K562 (cell line): ENCODE data around the gene APCDD1L. TPM values are rescaled to one million over a fixed set of nuclear protein-coding genes. Genes with fewer than 3 reads are reported as not detected.

ENCODE experiments used
- ATAC-seq: fragments of 200-7000 bp; cut with Tn5 transposase; 3 replicates; pipeline ENCODE4 v1.9.1; 2020; ENCODE audit warnings: moderate library complexity
- BruUV-seq: library from RNA; stranded (reverse); fragments of 400-500 nt; replicated peaks from 2 replicates; lab custom pipeline; 2021; lab: Mats Ljungman, UMichigan
- CTCF ChIA-PET: fragments of 300-600 bp; formaldehyde crosslinking; extraction: SDS; loops from one replicate; lab custom pipeline; 2021; ENCODE audit warnings: low intra/inter-chr PET ratio; lab: Yijun Ruan, JAX
- POLR2A ChIA-PET: fragments of 300-600, 350-650 bp; sonication (Branson Sonifier 250); formaldehyde crosslinking; extraction: SDS; loops from one replicate; lab custom pipeline; 2021; ENCODE audit warnings: antibody characterized with exemption, inconsistent platforms; lab: Yijun Ruan, JAX
- DNase-seq, 4 experiments: peaks; one replicate each; pipeline versions ENCODE4 v3.0.0 to v3.0.0-alpha.2; 2011 to 2018; ENCODE audit warnings: low spot score in 3 of 4, mixed read lengths in 3 of 4; ENCODE audit errors: extremely low read depth in 1 of 4
- FAIRE-seq: peaks from 2 replicates; lab custom pipeline; 2011; peaks lifted over from hg19 to GRCh38; lab: Jason Lieb, UNC
- H2AFZ ChIP-seq: 2 replicates; pipeline ENCODE4 v1.6.0; 2011; ENCODE audit warnings: low read depth, low read length, control low read depth, inconsistent platforms
- H3K27ac ChIP-seq: fragments of 200-600 bp; 3 replicates; pipeline ENCODE4 v1.8.0; 2011; ENCODE audit warnings: low read depth, mild to moderate bottlenecking, control low read depth, inconsistent platforms, low read length, moderate library complexity, mixed read lengths; ENCODE audit errors: extremely low read depth
- H3K27me3 ChIP-seq, 2 experiments: fragments of 300-600 bp in 1 of 2; 2 replicates in 1 of 2; 3 replicates in 1 of 2; pipeline versions ENCODE4 v1.6.0 to v1.8.0; 2011; ENCODE audit warnings: inconsistent platforms in 2 of 2, low read length in 2 of 2, mild to moderate bottlenecking in 1 of 2, mixed read lengths in 1 of 2, moderate library complexity in 1 of 2; ENCODE audit not compliant: control insufficient read depth in 2 of 2, insufficient read depth in 2 of 2
- H3K36me3 ChIP-seq: fragments of 300-600 bp; 3 replicates; pipeline ENCODE4 v1.8.0; 2011; ENCODE audit warnings: mild to moderate bottlenecking, low read length, inconsistent platforms; ENCODE audit not compliant: control insufficient read depth, insufficient read depth
- H3K4me1 ChIP-seq, 2 experiments: fragments of 200-600 bp in 1 of 2; replicated peaks in 1 of 2; 2 replicates in 1 of 2; 3 replicates in 1 of 2; pipeline versions ENCODE4 v1.5.1 to v1.8.0; 2011; ENCODE audit warnings: inconsistent platforms in 2 of 2, low read length in 2 of 2, mild to moderate bottlenecking in 1 of 2, mixed read lengths in 1 of 2, moderate library complexity in 1 of 2; ENCODE audit not compliant: control insufficient read depth in 2 of 2, insufficient read depth in 2 of 2
- H3K4me2 ChIP-seq: 2 replicates; pipeline ENCODE4 v1.6.1; 2011; ENCODE audit warnings: low read length, control low read depth, inconsistent platforms, mixed read lengths; ENCODE audit not compliant: insufficient read depth
- H3K4me3 ChIP-seq: fragments of 200-600 bp; sonication (generic), shearing (Covaris generic); 2 replicates; pipeline ENCODE4 v1.5.1; 2016; ENCODE audit warnings: control low read depth, inconsistent platforms
- H3K79me2 ChIP-seq: fragments of 200-600 bp; 3 replicates; pipeline ENCODE4 v1.8.0; 2011; ENCODE audit warnings: low read length, inconsistent platforms; ENCODE audit not compliant: control insufficient read depth, insufficient read depth
- H3K9ac ChIP-seq, 2 experiments: 2 replicates each; pipeline versions ENCODE4 v1.6.0 to v1.6.1; 2011; ENCODE audit warnings: low read depth in 2 of 2, low read length in 2 of 2, control low read depth in 1 of 2, inconsistent platforms in 1 of 2, mild to moderate bottlenecking in 1 of 2, mixed read lengths in 1 of 2; ENCODE audit not compliant: insufficient read depth in 1 of 2
- H3K9me1 ChIP-seq: one replicate; pipeline ENCODE4 v1.6.0; 2011; ENCODE audit warnings: inconsistent platforms, mild to moderate bottlenecking, low read length, moderate library complexity; ENCODE audit not compliant: control insufficient read depth, insufficient read depth
- H3K9me3 ChIP-seq: replicated peaks from 2 replicates; pipeline ENCODE4 v1.5.1; 2011; ENCODE audit warnings: low read depth, low read length, inconsistent platforms; ENCODE audit not compliant: control insufficient read depth, insufficient read depth
- H4K20me1 ChIP-seq: replicated peaks from 2 replicates; pipeline ENCODE4 v1.6.1; 2011; ENCODE audit warnings: low read length, inconsistent platforms, mixed read lengths; ENCODE audit not compliant: control insufficient read depth, insufficient read depth
- CREBBP ChIP-seq: IDR thresholded peaks from one replicate; pipeline ENCODE4 v1.6.1; 2012; ENCODE audit warnings: low read depth, mild to moderate bottlenecking, control low read depth, inconsistent platforms, low read length
- CTCF ChIP-seq, 3 experiments: IDR thresholded peaks in 2 of 3; conservative IDR thresholded peaks in 1 of 3; 2 replicates each; pipeline ENCODE4 v1.5.1; 2011 to 2012; ENCODE audit warnings: low read length in 3 of 3, mild to moderate bottlenecking in 3 of 3, control low read depth in 2 of 3, improper control_type of control experiment in 1 of 3, inconsistent platforms in 1 of 3, low read depth in 1 of 3, mixed read lengths in 1 of 3, moderate library complexity in 1 of 3; ENCODE audit not compliant: insufficient read depth in 2 of 3
- whole genome bisulfite sequencing: fragments of 100-300 bp; shearing (Covaris generic); methylation state at CpG from one replicate; pipeline ENCODE4 v1.1.6; 2016; ENCODE audit warnings: low coverage, mixed read lengths; ENCODE audit not compliant: insufficient coverage; ENCODE audit errors: missing lambda C conversion rate; 5-methylcytosine and 5-hydroxymethylcytosine counted together
- in situ Hi-C: fragments of 300-500 bp; cut with MboI; formaldehyde crosslinking; loops from 4 replicates; pipeline ENCODE4 v1.15.0; 2018; ENCODE audit warnings: inconsistent platforms, mixed read lengths
- intact Hi-C: fragments of 100-400 bp; cut with micrococcal nuclease; formaldehyde crosslinking; loops from 2 replicates; pipeline ENCODE4 v1.14.2; 2022
- polyA plus RNA-seq, 8 experiments: library from polyadenylated mRNA; depleted of rRNA in 4 of 8; stranded (reverse) in 5 of 8; unstranded in 3 of 8; fragments of >200 nt; fragmentation: Nextera tagmentation in 2 of 8; fragmentation: Illumina TruSeq in 1 of 8; extraction: Ambion mirVana in 2 of 8; extraction: Trizol in 1 of 8; gene quantifications; 2 replicates each; pipeline versions ENCODE4 v1.2.1 to v1.2.3, GENCODE V29; 2011 to 2014; ENCODE audit warnings: inconsistent platforms in 1 of 8, missing spikeins in 1 of 8
- total RNA-seq, 7 experiments: library from RNA; depleted of rRNA in 6 of 7; stranded (reverse); fragments of >200 nt in 6 of 7; fragmentation: Illumina TruSeq in 2 of 7; extraction: Trizol in 2 of 7; gene quantifications; 2 replicates each; pipeline versions ENCODE4 v1.2.1 to v1.2.3, GENCODE V29; 2011 to 2021; ENCODE audit warnings: low replicate concordance in 1 of 7

APCDD1L gene
- total and polyA plus RNA-seq, 9 of the 15 experiments (the other 6 are each of a cell fraction or from before 2014, with no cell fraction given), result not detected

GRCh38 chr20:58512808-58513552, 2.2 kb downstream of the APCDD1L start:
- 2% methylated on average over 17 of the region's 17 CpGs for WGBS
- H3K4me3 ChIP-seq, result no peak overlapping the region
- BruUV-seq, result no TSS peak
- ChIA-PET CTCF (no interaction called here), POLR2A (interaction anchor here (0.7 kb wide), 1 partner anchor 436 kb away, joined by 3 read pairs; no protein-coding TSS in a partner anchor)
- in situ Hi-C loops (no loop called here), intact Hi-C loops (no loop called here)
- peaks cover 0 to 15% of the 10 kb centered on the region in 2 experiments; a peak in 2 of 5 replicates for H3K4me1 ChIP-seq
- no peaks in the 10 kb centered on the region for H3K9me3 ChIP-seq
- H3K79me2 ChIP-seq, result no peaks in the 10 kb centered on the region
- H2AFZ ChIP-seq, result no peak overlapping the region
- TF ChIP-seq CTCF (IDR thresholded peaks at IDR 0.05 in 2 of 3, conservative IDR thresholded peaks at IDR 0.05 in 1 of 3; ENCODE audit: insufficient read depth in 2 of 3, low read depth in 1 of 3, low read length in 3 of 3) (peak in 1 of 3 experiments; percentile 32; a peak in 1 of 6 replicates), CREBBP (no peak)
- H3K36me3 ChIP-seq, result no peaks in the 10 kb centered on the region
- H3K27me3 ChIP-seq, result peaks cover 29 to 72% of the 10 kb centered on the region in 2 experiments; a peak in 4 of 5 replicates
- no peak for DNase-seq
- no peaks in the 10 kb centered on the region for H4K20me1 ChIP-seq
- H3K9ac ChIP-seq, result no peak overlapping the region
- H3K4me2 ChIP-seq, result no peak overlapping the region
- FAIRE-seq, result no peak
- H3K27ac ChIP-seq, result no peak overlapping the region
- H3K9me1 ChIP-seq, result no peaks in the 10 kb centered on the region
- ATAC-seq, result 0 out of 3 replicates have a peak, but pooled peaks have one; percentile 26
